GM18861 (cell line): ENCODE measurements around the gene LRRN3.
"Not testable (repeated sequence)": the region's sequence is repeated elsewhere in the genome, so short reads cannot be mapped to it uniquely, and the experiment has no call there.

Source experiments
- ATAC-seq: cut with Tn5 transposase; IDR thresholded peaks from one replicate; pipeline ENCODE4 v1.9.1; 2021; ENCODE audit not compliant: unreplicated experiment

The LRRN3 gene

GRCh38 chr7:111090846-111091245 lies at the start of gene LRRN3:
Gene LRRN3 (plus strand): TSS chr7:111091127. CDS start chr7:111122773, 31,646 bp downstream.
- ATAC-seq: no peak

DNA sequence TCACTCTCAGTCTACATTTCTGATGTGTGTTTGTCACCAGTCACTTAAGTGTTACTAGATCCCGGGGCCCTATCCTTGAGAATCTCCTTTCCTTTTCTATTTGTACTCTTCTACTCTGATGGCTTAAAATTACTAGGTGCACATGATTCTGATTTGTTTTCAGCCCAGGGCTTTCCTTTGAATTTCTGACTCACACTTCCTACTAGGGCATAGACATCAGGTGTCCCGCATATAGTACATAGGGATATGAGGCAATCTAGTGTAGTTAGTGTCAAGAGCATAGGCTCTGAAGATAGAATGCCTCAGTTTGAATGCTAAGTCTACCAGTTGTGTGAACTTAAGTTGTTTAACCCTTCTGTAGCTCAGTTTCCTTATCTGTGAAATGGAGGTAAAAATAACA lies 49.4 kb upstream of the LRRN3 start:
- ATAC-seq: no peak

- ATAC-seq: no peak
These were observed 48.1 kb upstream of the LRRN3 start for GRCh38 chr7:111042842-111043241.

- ATAC-seq: peak; percentile 99
These were observed 47.4 kb upstream of the LRRN3 start for GRCh38 chr7:111043561-111043960.

DNA sequence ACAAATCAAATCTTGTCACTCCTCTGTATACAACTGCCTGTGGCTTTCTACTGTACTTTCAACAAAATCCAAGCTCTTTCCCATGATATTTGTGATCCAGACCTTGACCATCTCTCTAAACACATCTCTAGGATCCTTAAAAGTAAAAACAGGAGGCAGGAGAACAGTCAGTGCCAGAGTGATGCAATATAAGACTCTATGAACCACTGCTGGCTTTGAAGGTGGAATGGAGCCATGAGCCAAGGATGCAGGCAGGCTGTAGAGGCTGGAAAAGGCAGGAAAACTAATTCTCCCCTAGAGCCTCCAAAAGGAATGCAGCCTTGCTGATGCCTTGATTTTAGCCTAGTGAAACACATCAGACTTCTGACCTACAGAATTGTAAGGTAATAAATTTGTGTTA lies 45.5 kb upstream of the LRRN3 start:
- ATAC-seq: no peak

DNA sequence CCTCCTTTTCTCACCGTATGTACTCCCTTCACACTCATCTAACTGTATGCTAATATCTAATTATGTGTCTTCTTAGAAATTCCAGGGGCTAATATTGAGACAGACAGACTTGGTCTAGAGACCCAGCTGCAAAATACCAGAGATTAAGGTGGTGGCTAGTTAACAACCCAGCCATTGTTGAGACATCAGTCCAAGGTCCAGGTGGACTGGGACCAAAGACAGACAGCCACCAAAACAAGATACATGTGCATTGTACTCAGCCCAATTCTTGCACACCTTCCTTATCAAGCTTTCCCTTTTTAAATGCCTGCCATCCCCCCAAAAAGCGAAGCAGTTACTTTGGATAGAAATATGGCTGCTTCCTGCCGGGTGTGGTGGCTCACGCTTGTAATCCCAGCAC lies 43.3 kb upstream of the LRRN3 start:
- no peak for ATAC-seq

DNA sequence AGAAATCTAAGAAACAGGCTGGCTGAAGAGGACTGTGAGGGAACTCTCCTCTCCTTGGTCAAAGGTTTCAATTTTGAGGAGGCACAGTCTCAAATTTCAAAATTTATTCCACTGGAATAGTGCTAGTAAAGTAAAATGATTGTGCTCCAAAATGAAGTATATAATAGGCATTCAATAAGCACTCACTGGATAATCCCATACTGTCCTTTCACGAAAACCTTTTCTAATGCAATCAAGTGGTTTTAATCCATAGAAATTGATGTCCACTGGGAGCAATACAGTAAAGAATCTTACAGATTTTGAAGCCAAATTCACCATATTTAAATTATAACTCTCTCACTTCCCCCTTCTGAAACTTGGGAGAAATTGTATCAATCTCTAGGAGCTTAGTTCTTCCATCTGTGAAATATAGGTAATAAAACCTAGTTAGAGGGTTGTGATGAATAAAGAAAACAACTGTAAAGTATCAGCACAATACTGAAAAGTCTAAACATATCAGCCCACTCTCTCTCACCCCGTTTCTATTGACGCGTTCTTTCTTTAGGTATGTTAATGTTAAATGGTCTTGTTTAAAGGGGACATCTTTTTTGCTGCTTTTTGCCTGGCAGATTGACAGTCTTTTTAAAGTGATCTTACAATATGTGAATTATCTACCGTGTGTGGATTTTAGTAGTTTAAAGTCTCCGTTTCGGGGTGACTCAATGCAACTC lies 40.8 kb upstream of the LRRN3 start:
- no peak for ATAC-seq

DNA sequence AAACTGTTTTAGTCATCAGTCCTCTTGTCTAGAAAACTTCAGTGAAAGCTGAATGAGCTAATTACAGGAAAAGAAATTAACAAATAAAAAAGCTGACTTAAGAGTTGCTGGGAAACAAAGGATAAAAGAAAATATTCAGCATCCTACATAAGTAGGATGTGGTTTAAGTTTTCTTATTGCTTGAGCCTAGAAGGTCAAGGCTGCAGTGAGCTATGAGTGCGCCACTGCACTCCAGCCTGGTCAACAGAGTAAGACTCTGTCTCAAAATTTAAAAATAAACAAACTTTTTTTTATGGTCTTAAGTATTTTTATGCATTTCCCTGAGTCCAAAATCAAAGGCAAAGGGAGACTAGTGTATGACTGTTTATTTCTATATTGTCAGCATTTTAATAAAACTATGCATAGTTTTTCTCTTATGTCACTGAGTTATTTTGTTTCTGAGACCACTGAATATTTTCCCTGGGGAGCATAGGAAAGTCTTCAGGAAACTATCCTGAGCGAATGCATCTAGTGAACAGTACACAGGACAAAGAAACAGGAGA lies 40.0 kb upstream of the LRRN3 start:
- ATAC-seq: no peak

GRCh38 chr7:111051832-111052231 lies 39.1 kb upstream of the LRRN3 start:
- no peak for ATAC-seq

- no peak for ATAC-seq
These were observed 37.9 kb upstream of the LRRN3 start for GRCh38 chr7:111053035-111053434.

DNA sequence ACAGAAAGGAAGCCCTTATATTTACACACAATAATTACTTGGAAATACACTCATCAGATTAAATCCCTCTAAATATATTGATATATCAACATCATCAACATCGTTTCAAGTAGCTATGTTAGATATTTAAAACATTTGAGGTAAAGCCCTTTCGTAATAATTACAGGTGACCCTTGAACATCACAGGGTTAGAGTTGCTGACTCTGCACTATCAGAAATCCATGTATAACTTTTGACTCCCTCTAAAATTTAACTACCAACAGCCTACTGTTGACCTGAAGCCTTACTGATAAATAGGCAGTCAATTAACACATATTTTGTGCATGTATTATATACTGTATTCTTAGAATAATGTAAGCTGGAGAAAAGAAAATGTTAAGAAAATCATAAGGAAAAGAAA lies 34.6 kb upstream of the LRRN3 start:
- ATAC-seq: no peak

DNA sequence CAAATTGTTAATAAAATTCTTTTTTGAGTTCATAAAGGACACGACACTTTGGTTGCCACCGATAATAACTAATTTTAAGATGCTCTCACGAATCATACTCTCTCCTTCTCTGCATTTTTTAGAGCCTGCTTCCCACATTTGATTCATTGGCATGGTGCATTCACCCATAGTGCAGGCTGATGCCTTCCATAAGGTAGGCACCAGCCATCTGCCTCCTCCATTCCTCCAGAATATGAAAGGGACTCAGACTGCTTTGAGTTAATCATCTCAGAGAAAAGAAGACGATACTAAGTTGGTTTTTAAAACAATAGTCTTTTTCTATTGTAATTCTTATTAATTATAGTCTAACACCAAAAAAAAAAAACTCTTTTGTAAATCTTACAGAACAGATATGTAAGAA lies 33.9 kb upstream of the LRRN3 start:
- no peak for ATAC-seq

DNA sequence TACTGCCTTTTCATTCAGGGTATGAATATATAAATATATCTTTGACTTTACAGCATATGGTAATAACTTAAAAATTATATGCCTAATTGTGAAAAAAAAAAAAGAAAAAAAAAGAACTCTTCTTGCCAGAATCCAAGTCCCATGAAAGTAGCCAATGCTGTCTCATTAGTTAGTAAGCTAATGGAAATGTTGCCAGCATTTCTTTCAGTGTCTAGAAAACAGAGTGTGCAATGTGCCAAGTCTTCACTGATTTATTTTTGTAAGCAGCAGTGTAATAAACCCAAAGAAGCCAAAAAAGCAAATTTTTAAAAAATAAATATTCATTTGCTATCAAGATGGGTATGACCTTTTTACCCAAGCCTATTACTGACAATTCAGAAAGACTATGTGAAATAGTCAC lies 31.1 kb upstream of the LRRN3 start:
- no peak for ATAC-seq

DNA sequence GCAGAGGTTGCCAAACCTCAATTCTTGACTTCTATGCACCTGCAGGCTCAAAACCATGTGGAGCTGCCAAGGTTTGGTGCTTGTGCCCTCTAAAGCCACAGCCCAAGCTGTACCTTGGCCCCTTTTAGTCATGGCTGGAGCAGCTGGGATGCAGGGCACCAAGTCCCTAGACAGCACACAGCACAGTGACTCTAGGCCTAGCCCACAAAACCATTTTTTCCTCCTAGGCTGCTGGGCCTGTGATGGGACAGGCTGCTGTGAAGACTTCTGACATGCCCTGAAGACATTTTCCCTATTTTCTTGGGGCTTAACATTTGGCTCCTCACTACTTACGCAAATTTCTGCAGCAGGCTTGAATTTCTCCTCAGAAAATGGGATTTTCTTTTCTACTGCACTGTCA lies 27.8 kb upstream of the LRRN3 start:
- no peak for ATAC-seq

GRCh38 chr7:111067251-111067650 lies 23.7 kb upstream of the LRRN3 start:
- no peak for ATAC-seq

DNA sequence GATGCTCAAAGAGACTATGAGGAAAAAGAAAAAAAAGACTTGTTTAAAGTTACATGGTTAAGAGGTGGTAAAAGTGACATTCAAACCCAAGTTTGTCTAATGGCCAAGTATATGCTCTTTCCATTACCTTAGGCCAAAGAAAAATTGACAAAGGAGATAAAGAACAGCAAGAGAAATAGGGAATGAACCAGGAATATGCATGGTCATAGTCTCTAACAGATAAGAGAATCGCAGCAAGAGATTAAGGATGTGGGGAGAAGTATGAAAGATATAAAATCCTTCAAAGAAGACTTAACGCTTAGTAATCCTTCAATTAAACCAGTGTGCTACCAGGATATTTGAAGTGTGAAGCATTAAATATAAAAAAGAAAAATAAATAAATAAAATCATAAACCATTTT lies 23.2 kb upstream of the LRRN3 start:
- no peak for ATAC-seq

DNA sequence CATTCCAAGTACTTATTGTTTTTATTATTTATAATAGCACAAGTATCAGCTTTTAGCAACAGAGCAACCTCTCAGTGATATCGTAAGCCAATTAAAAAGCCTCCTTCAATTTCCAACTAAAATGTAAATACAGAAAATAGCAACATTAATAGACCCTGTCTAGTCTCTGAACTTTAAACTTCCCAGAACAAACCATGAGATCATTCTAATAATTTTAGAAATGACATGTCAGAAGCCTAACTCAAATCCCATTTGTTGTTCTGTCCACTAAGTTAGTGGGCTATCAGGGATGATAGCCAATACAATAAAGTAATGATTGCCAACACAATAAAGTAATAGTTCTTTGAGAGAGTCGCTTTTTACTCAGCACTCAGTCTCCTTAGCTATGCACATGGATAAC lies 22.3 kb upstream of the LRRN3 start:
- ATAC-seq: no peak

DNA sequence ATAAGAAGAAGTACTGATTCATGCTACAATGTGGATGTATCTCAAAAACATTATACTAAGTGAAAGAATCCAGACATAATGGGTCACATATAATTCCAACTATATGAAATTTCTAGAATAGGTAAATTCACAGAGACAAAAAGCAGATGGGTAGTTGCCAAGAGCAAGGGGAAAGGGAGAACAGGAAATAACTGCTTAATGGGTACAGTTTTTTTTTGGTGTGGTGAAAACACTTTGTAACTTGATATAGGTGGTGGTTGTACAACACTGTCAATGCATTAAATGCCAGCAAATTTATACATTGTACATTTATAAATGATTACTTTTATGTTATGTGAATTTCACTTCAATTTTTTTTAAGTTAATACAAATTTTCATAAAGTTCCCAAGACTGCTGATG lies 19.4 kb upstream of the LRRN3 start:
- no peak for ATAC-seq

- not testable (repeated sequence) for ATAC-seq
These were observed 18.3 kb upstream of the LRRN3 start for GRCh38 chr7:111072658-111073057.

GRCh38 chr7:111074071-111074747 lies 16.7 kb upstream of the LRRN3 start:
- no peak for ATAC-seq

DNA sequence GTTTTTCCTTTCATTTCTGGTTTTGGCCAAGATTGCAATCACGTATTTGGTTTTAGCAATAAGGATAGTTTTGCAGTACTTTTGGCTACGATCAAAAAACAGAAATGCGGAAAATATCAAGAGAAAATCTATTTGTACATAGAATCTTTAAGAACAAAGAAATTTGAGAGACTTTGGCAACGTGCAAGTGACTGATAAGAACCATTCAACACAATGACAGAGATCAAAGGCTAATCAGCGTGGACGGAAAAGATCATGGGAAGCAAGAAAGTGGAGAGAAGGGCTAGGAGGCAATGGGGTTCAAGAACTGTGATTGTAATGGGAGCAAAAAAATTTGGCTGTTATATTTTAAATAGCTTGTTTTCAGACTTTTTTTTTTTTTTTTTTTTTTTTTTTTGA lies 16.2 kb upstream of the LRRN3 start:
- no peak for ATAC-seq

GRCh38 chr7:111075498-111075897 lies 15.4 kb upstream of the LRRN3 start:
- no peak for ATAC-seq

GRCh38 chr7:111076205-111076604 lies 14.7 kb upstream of the LRRN3 start:
- ATAC-seq: no peak
